K562 (cell line): Measurements from ENCODE around the gene FCHO1. TPM values are rescaled to one million over a fixed set of nuclear protein-coding genes. Genes with fewer than 3 reads are reported as not detected.

Source experiments
- ARHGAP35 ChIP-seq: fragments of 450-650 bp; IDR thresholded peaks from 2 replicates; pipeline ENCODE4 v1.6.1; 2018; ENCODE audit not compliant: partially characterized antibody
- ARID3B ChIP-seq: fragments of 250-450 bp; sonication (Bioruptor Pico); IDR thresholded peaks from 2 replicates; pipeline ENCODE4 v1.4.0; 2020; ENCODE audit warnings: borderline replicate concordance
- ATF2 ChIP-seq: sonication (generic); formaldehyde crosslinking; IDR thresholded peaks from 2 replicates; pipeline ENCODE4 v1.8.1; 2022; ENCODE audit warnings: missing genetic modification reagents
- BDP1 ChIP-seq: IDR thresholded peaks from 3 replicates; pipeline ENCODE4 v1.6.1; 2011; ENCODE audit not compliant: insufficient read length, insufficient read depth
- CBX2 ChIP-seq: fragments of 200-600 bp; sonication (generic); IDR thresholded peaks from one replicate; pipeline ENCODE4 v1.6.1; 2012; ENCODE audit warnings: mild to moderate bottlenecking, low read length, inconsistent platforms; ENCODE audit not compliant: insufficient read depth, poor library complexity, severe bottlenecking
- E2F8 ChIP-seq: fragments of 450-650 bp; IDR thresholded peaks from 2 replicates; pipeline ENCODE4 v1.7.1; 2018; ENCODE audit warnings: mild to moderate bottlenecking, low read depth; ENCODE audit not compliant: partially characterized antibody
- EGR1 ChIP-seq: fragments of 450-650 bp; conservative IDR thresholded peaks from 2 replicates; pipeline ENCODE4 v1.6.1; 2017; ENCODE audit warnings: mild to moderate bottlenecking
- ERF ChIP-seq: fragments of 450-650 bp; formaldehyde crosslinking; IDR thresholded peaks from 2 replicates; pipeline ENCODE4 v1.4.0; 2020; ENCODE audit warnings: mild to moderate bottlenecking, mixed read lengths
- FOXJ3 ChIP-seq: sonication (generic); formaldehyde crosslinking; IDR thresholded peaks from 2 replicates; pipeline ENCODE4 v1.4.0; 2020; ENCODE audit warnings: mild to moderate bottlenecking, missing genetic modification reagents
- HCFC1 ChIP-seq: IDR thresholded peaks from 2 replicates; pipeline ENCODE4 v1.6.1; 2012; ENCODE audit warnings: low read depth, low read length, improper control_type of control experiment
- MEF2A ChIP-seq: IDR thresholded peaks from 2 replicates; pipeline ENCODE4 v1.6.1; 2011; ENCODE audit warnings: low read depth, mild to moderate bottlenecking, low read length, moderate library complexity; ENCODE audit not compliant: control insufficient read depth
- MTF1 ChIP-seq: fragments of 250-450 bp; sonication (Bioruptor Pico); IDR thresholded peaks from 2 replicates; pipeline ENCODE4 v1.9.0; 2021; ENCODE audit warnings: moderate library complexity, mild to moderate bottlenecking, inconsistent platforms, borderline replicate concordance
- MYNN ChIP-seq, 2 experiments: sonication (generic); formaldehyde crosslinking in 1 of 2; IDR thresholded peaks; 2 replicates each; pipeline versions ENCODE4 v1.5.0 to v1.6.1; 2016 to 2020; ENCODE audit warnings: antibody characterized with exemption in 1 of 2, missing genetic modification reagents in 1 of 2
- RNF2 ChIP-seq: sonication (generic); IDR thresholded peaks from 2 replicates; pipeline ENCODE4 v1.6.1; 2016
- SAFB ChIP-seq: fragments of 200-400 bp; formaldehyde crosslinking; IDR thresholded peaks from 2 replicates; pipeline ENCODE4 v1.6.1; 2017; ENCODE audit warnings: low read depth, low read length, borderline replicate concordance
- SPI1 ChIP-seq: IDR thresholded peaks from 2 replicates; pipeline ENCODE4 v1.6.1; 2011; ENCODE audit warnings: low read depth, low read length, control low read depth, borderline replicate concordance
- SRSF3 ChIP-seq: fragments of 200-400 bp; formaldehyde crosslinking; IDR thresholded peaks from 2 replicates; pipeline ENCODE4 v1.6.1; 2016; ENCODE audit warnings: mild to moderate bottlenecking, low read length, moderate library complexity; ENCODE audit not compliant: insufficient read depth
- TFAM ChIP-seq: fragments of 250-450 bp; sonication (Bioruptor Pico); conservative IDR thresholded peaks from 2 replicates; pipeline ENCODE4 v1.5.0; 2021; ENCODE audit warnings: mild to moderate bottlenecking, moderate library complexity
- XRCC5 ChIP-seq: fragments of 200-400 bp; formaldehyde crosslinking; IDR thresholded peaks from 2 replicates; pipeline ENCODE4 v1.6.1; 2017; ENCODE audit warnings: low read depth, mild to moderate bottlenecking, low read length
- ZBTB2 ChIP-seq: fragments of 450-650 bp; IDR thresholded peaks from 2 replicates; pipeline ENCODE4 v1.6.1; 2016; ENCODE audit warnings: antibody characterized with exemption
- ZNF76 ChIP-seq: fragments of 250-450 bp; sonication (Bioruptor Pico); IDR thresholded peaks from 2 replicates; pipeline ENCODE4 v1.4.0; 2020; ENCODE audit warnings: mild to moderate bottlenecking, moderate library complexity, borderline replicate concordance
- ZNF79 ChIP-seq: fragments of 250-450 bp; sonication (Bioruptor Pico); IDR thresholded peaks from 2 replicates; pipeline ENCODE4 v1.4.0; 2020; ENCODE audit warnings: low read depth, mild to moderate bottlenecking, moderate library complexity
- polyA plus RNA-seq, 8 experiments: library from polyadenylated mRNA; depleted of rRNA in 4 of 8; stranded (reverse) in 5 of 8; unstranded in 3 of 8; fragments of >200 nt; fragmentation: Nextera tagmentation in 2 of 8; fragmentation: Illumina TruSeq in 1 of 8; extraction: Ambion mirVana in 2 of 8; extraction: Trizol in 1 of 8; gene quantifications; 2 replicates each; pipeline versions ENCODE4 v1.2.1 to v1.2.3, GENCODE V29; 2011 to 2014; ENCODE audit warnings: inconsistent platforms in 1 of 8, missing spikeins in 1 of 8
- total RNA-seq, 7 experiments: library from RNA; depleted of rRNA in 6 of 7; stranded (reverse); fragments of >200 nt in 6 of 7; fragmentation: Illumina TruSeq in 2 of 7; extraction: Trizol in 2 of 7; gene quantifications; 2 replicates each; pipeline versions ENCODE4 v1.2.1 to v1.2.3, GENCODE V29; 2011 to 2021; ENCODE audit warnings: low replicate concordance in 1 of 7

FCHO1 gene
- total and polyA plus RNA-seq, 9 of the 15 experiments (the other 6 are each of a cell fraction or from before 2014, with no cell fraction given), result 0.21 to 58.9 (median 18.3) TPM

GRCh38 chr19:17794731-17795494, 43.6 kb downstream of the FCHO1 start, which contains the start of gene B3GNT3 (continued):
- TF ChIP-seq E2F8, result no peak
- no peak for TF ChIP-seq CBX2
- TF ChIP-seq ARID3B, result no peak
- TF ChIP-seq MTF1 (CRISPR knock-in tag), result no peak
- no peak for TF ChIP-seq ERF (CRISPR knock-in tag)
- no peak for TF ChIP-seq ZNF76 (CRISPR knock-in tag)
- peak; percentile 55; the same call in 1 of the 2 replicates for TF ChIP-seq SPI1
- no peak for TF ChIP-seq EGR1
- TF ChIP-seq ZBTB2, result no peak; the same call in 1 of the 2 replicates
- no peak for TF ChIP-seq ARHGAP35
- no peak for TF ChIP-seq FOXJ3
- no peak for TF ChIP-seq SAFB
- no peak for TF ChIP-seq ATF2 (CRISPR knock-in tag)
- TF ChIP-seq MEF2A, result no peak
- TF ChIP-seq HCFC1, result no peak
- TF ChIP-seq ZNF79 (CRISPR knock-in tag), result no peak
- no peak for TF ChIP-seq XRCC5
- TF ChIP-seq MYNN (IDR thresholded peaks at IDR 0.05), result no peak
- no peak for TF ChIP-seq MYNN (CRISPR knock-in tag; IDR thresholded peaks at IDR 0.05)
- no peak for TF ChIP-seq RNF2
- TF ChIP-seq SRSF3, result no peak
- no peak for TF ChIP-seq TFAM
- no peak for TF ChIP-seq BDP1
